Coronary artery (tissue), 2 donors: ENCODE data around the gene ERC2.

Experiments used
- DNase-seq: peaks from one replicate; pipeline ENCODE4 v3.0.0-alpha.2; 2017; ENCODE audit warnings: low spot score
- H3K27ac ChIP-seq, 2 donors: fragments of 200-600 bp; sonication (generic); one replicate each; pipeline ENCODE4 v1.5.1; 2016 to 2019
- H3K4me3 ChIP-seq: fragments of 200-600 bp; sonication (generic); 2 replicates; pipeline ENCODE4 v1.5.1; 2016; ENCODE audit warnings: mild to moderate bottlenecking, moderate library complexity
- CTCF ChIP-seq: fragments of 200-600 bp; sonication (generic); IDR thresholded peaks from one replicate; pipeline ENCODE4 v1.5.1; 2019; ENCODE audit warnings: antibody characterized with exemption

Gene ERC2

GRCh38 chr3:56219894-56220805 is 248.1 kb downstream of the ERC2 start:
- Histone ChIP-seq H3K27ac (no peak overlapping the region), H3K4me3 (no peak overlapping the region)
- DNase-seq: no peak
- no peak for TF ChIP-seq CTCF

GRCh38 chr3:56209982-56210751 is 258.1 kb downstream of the ERC2 start:
- no peak for TF ChIP-seq CTCF
- no peak overlapping the region for H3K27ac ChIP-seq
- H3K4me3 ChIP-seq: no peak overlapping the region
- no peak for DNase-seq

- no peak for TF ChIP-seq CTCF
- no peak for DNase-seq
- no peak overlapping the region for H3K27ac ChIP-seq
Observed at GRCh38 chr3:56207922-56208321, 260.3 kb downstream of the ERC2 start.

GRCh38 chr3:56205406-56205805 is 262.9 kb downstream of the ERC2 start:
- no peak for TF ChIP-seq CTCF
- no peak for DNase-seq
- no peak overlapping the region for H3K27ac ChIP-seq
- no peak overlapping the region for H3K4me3 ChIP-seq

More at GRCh38 chr3:56207922-56208321, 260.3 kb downstream of the ERC2 start:
- H3K4me3 ChIP-seq: no peak overlapping the region

- no peak overlapping the region for H3K27ac ChIP-seq
- no peak for TF ChIP-seq CTCF
- H3K4me3 ChIP-seq: no peak overlapping the region
- DNase-seq: no peak
Observed at GRCh38 chr3:56202997-56203396, 265.3 kb downstream of the ERC2 start.

GRCh38 chr3:56201407-56201806 is 266.9 kb downstream of the ERC2 start:
- H3K4me3 ChIP-seq: no peak overlapping the region
- H3K27ac ChIP-seq: no peak overlapping the region
- DNase-seq: no peak
- TF ChIP-seq CTCF: no peak
